HG03520 (cell line): ENCODE measurements around the gene PPP3R2.
A peak's percentile ranks its signal among the peaks of the same experiment; 100 is the strongest.
"Not testable (repeated sequence)": the region's sequence is repeated elsewhere in the genome, so short reads cannot be mapped to it uniquely, and the experiment has no call there.

Source experiments
- ATAC-seq: cut with Tn5 transposase; IDR thresholded peaks from one replicate; pipeline ENCODE4 v1.9.1; 2021; ENCODE audit warnings: mild to moderate bottlenecking, moderate library complexity; ENCODE audit not compliant: unreplicated experiment

PPP3R2 gene

GRCh38 chr9:101590901-101591300 lies 3.9 kb downstream of the PPP3R2 start:
- no peak for ATAC-seq

GRCh38 chr9:101590074-101590473 lies 4.7 kb downstream of the PPP3R2 start:
- ATAC-seq = not testable (repeated sequence)

- no peak for ATAC-seq
Measured at GRCh38 chr9:101587332-101588043, 7.3 kb downstream of the PPP3R2 start.

GRCh38 chr9:101586651-101587050 lies 8.1 kb downstream of the PPP3R2 start:
- ATAC-seq = peak; percentile 84

GRCh38 chr9:101585740-101586139 lies 9.0 kb downstream of the PPP3R2 start:
- ATAC-seq = no peak

- no peak for ATAC-seq
Measured at GRCh38 chr9:101582553-101582952, 12.2 kb downstream of the PPP3R2 start.

- no peak for ATAC-seq
Measured at GRCh38 chr9:101579711-101580545, 14.8 kb downstream of the PPP3R2 start.

- peak; percentile 53 for ATAC-seq
Measured at GRCh38 chr9:101578378-101578777, 16.4 kb downstream of the PPP3R2 start.

- ATAC-seq = no peak
Measured at GRCh38 chr9:101574731-101575333, 19.9 kb downstream of the PPP3R2 start.

GRCh38 chr9:101572316-101572715 lies 22.5 kb downstream of the PPP3R2 start:
- no peak for ATAC-seq

- no peak for ATAC-seq
Measured at GRCh38 chr9:101571114-101571513, 23.7 kb downstream of the PPP3R2 start.

- ATAC-seq = no peak
Measured at GRCh38 chr9:101569741-101570501, 24.8 kb downstream of the PPP3R2 start.

- ATAC-seq = no peak
Measured at GRCh38 chr9:101567725-101568350, 26.9 kb downstream of the PPP3R2 start.

- ATAC-seq = no peak
Measured at GRCh38 chr9:101566904-101567724, 27.7 kb downstream of the PPP3R2 start.

- no peak for ATAC-seq
Measured at GRCh38 chr9:101564252-101564651, 30.5 kb downstream of the PPP3R2 start.

- ATAC-seq = no peak
Measured at GRCh38 chr9:101562966-101563365, 31.8 kb downstream of the PPP3R2 start.

- no peak for ATAC-seq
Measured at GRCh38 chr9:101561740-101562139, 33.0 kb downstream of the PPP3R2 start.

- ATAC-seq = not testable (repeated sequence)
Measured at GRCh38 chr9:101549472-101550098, 45.2 kb downstream of the PPP3R2 start.

- no peak for ATAC-seq
Measured at GRCh38 chr9:101543098-101543735, 51.6 kb downstream of the PPP3R2 start.
